Tibial nerve (tissue), 4 donors: ENCODE data around the gene BCR. TPM values are rescaled to one million over a fixed set of nuclear protein-coding genes. Genes with fewer than 3 reads are reported as not detected.
A peak's percentile ranks its signal among the peaks of the same experiment; 100 is the strongest.

Source experiments
- DNase-seq, 2 donors: peaks; one replicate each; pipeline ENCODE4 v3.0.0-alpha.2; 2019; ENCODE audit warnings: low spot score in 2 of 2
- H3K27ac ChIP-seq, 4 donors: fragments of 200-600 bp; sonication (generic) in 3 of 4; one replicate each; pipeline ENCODE4 v1.5.1; 2017 to 2019; ENCODE audit warnings: mild to moderate bottlenecking in 1 of 4
- H3K27me3 ChIP-seq, 2 donors: fragments of 200-600 bp; sonication (generic) in 1 of 2; one replicate each; pipeline versions ENCODE4 v1.5.1 to v1.6.0; 2017 to 2019
- H3K36me3 ChIP-seq, 3 donors: fragments of 200-600 bp; sonication (generic); one replicate each; pipeline ENCODE4 v1.5.1; 2018 to 2019
- H3K4me1 ChIP-seq, 4 donors: fragments of 200-600 bp; sonication (generic) in 3 of 4; one replicate each; pipeline ENCODE4 v1.5.1; 2017 to 2019
- H3K4me3 ChIP-seq, 4 donors: fragments of 200-600 bp; sonication (generic) in 3 of 4; one replicate each; pipeline ENCODE4 v1.5.1; 2017 to 2019; ENCODE audit warnings: mild to moderate bottlenecking in 1 of 4, moderate library complexity in 1 of 4
- H3K9me3 ChIP-seq, 4 donors: fragments of 200-600 bp; sonication (generic) in 3 of 4; one replicate each; pipeline ENCODE4 v1.5.1; 2017 to 2019
- CTCF ChIP-seq, 5 experiments: fragments of 200-600 bp in 3 of 5; fragments of 450-650 bp in 2 of 5; sonication (generic) in 3 of 5; IDR thresholded peaks; one replicate each; pipeline ENCODE4 v1.5.1; 2016 to 2019; ENCODE audit warnings: antibody characterized with exemption in 5 of 5, mild to moderate bottlenecking in 3 of 5, moderate library complexity in 2 of 5
- EP300 ChIP-seq, 2 donors: sonication (generic); formaldehyde crosslinking; IDR thresholded peaks; one replicate each; pipeline ENCODE4 v1.6.1; 2017; ENCODE audit warnings: antibody characterized with exemption in 2 of 2, mild to moderate bottlenecking in 1 of 2
- POLR2A ChIP-seq, 2 donors: fragments of 450-650 bp; IDR thresholded peaks; one replicate each; pipeline ENCODE4 v1.6.1; 2017; ENCODE audit warnings: antibody characterized with exemption in 2 of 2, mild to moderate bottlenecking in 2 of 2, moderate library complexity in 2 of 2
- WGBS, 2 donors: methylation state at CpG; one replicate each; pipeline ENCODE4 v1.1.5; 2018; 5-methylcytosine and 5-hydroxymethylcytosine counted together
- total RNA-seq, 4 donors: library from RNA; depleted of rRNA; stranded (reverse); fragments of >200 nt; gene quantifications; one replicate each; pipeline ENCODE4 v1.1.0, GENCODE V29; 2016

Gene BCR
- total RNA-seq, 4 donors from 2014 or later: 99.0 to 174 (median 120) TPM

GRCh38 chr22:23280356-23281052, 100.2 kb downstream of the BCR start:
- Histone ChIP-seq H3K27me3 (no peaks in the 10 kb centered on the region), H3K9me3 (no peaks in the 10 kb centered on the region), H3K36me3 (peaks cover 0 to 59% (median 0%) of the 10 kb centered on the region in 3 donors), H3K27ac (peak overlapping the region; percentile 69 to 91 (median 82)), H3K4me1 (peaks cover 0 to 71% (median 47%) of the 10 kb centered on the region in 4 donors), H3K4me3 (no peak overlapping the region)
- TF ChIP-seq EP300 (IDR thresholded peaks at IDR 0.05): no peak
- no peak for TF ChIP-seq CTCF (IDR thresholded peaks at IDR 0.05)
- no peak for DNase-seq
- 83 to 95% methylated on average over 13 of the region's 13 CpGs for WGBS, 2 donors

- 81 to 87% methylated on average over 5 to 7 of the region's 11 CpGs for WGBS, 2 donors
- Histone ChIP-seq H3K27me3 (no peaks in the 10 kb centered on the region), H3K27ac (peak overlapping the region; percentile 69 to 91 (median 82)), H3K4me3 (no peak overlapping the region), H3K36me3 (peaks cover 0 to 59% (median 0%) of the 10 kb centered on the region in 3 donors), H3K4me1 (peaks cover 0 to 76% (median 48%) of the 10 kb centered on the region in 4 donors), H3K9me3 (no peaks in the 10 kb centered on the region)
- TF ChIP-seq CTCF (IDR thresholded peaks at IDR 0.05) (no peak), POLR2A (IDR thresholded peaks at IDR 0.05) (no peak), EP300 (IDR thresholded peaks at IDR 0.05) (no peak)
- no peak for DNase-seq
Measured at GRCh38 chr22:23281053-23281405, 100.7 kb downstream of the BCR start.

- no peaks in the 10 kb centered on the region for H3K9me3 ChIP-seq
- peak overlapping the region; percentile 69 to 91 (median 82) for H3K27ac ChIP-seq
- peaks cover 0 to 59% (median 0%) of the 10 kb centered on the region in 3 donors for H3K36me3 ChIP-seq
- DNase-seq: peak; percentile 80 to 91
- 33 to 39% methylated on average over 8 to 14 of the region's 21 CpGs for WGBS, 2 donors
- H3K27me3 ChIP-seq: no peaks in the 10 kb centered on the region
- H3K4me1 ChIP-seq: peaks cover 0 to 80% (median 48%) of the 10 kb centered on the region in 4 donors
- TF ChIP-seq EP300 (IDR thresholded peaks at IDR 0.05) (no peak), POLR2A (IDR thresholded peaks at IDR 0.05) (no peak), CTCF (IDR thresholded peaks at IDR 0.05) (peak; percentile 90 to 99 (median 91))
- no peak overlapping the region for H3K4me3 ChIP-seq
Measured at GRCh38 chr22:23281406-23282088, 101.2 kb downstream of the BCR start.

- peak overlapping the region; percentile 69 to 91 (median 82) for H3K27ac ChIP-seq
- H3K4me1 ChIP-seq: peaks cover 0 to 80% (median 48%) of the 10 kb centered on the region in 4 donors
- peaks cover 0 to 59% (median 0%) of the 10 kb centered on the region in 3 donors for H3K36me3 ChIP-seq
- peak in 1 of 5 experiments; percentile 8 for TF ChIP-seq CTCF (IDR thresholded peaks at IDR 0.05)
- peak in 1 of 2 donors; percentile 37 for TF ChIP-seq POLR2A (IDR thresholded peaks at IDR 0.05)
- peak; percentile 62 to 87 for TF ChIP-seq EP300 (IDR thresholded peaks at IDR 0.05)
- H3K9me3 ChIP-seq: no peaks in the 10 kb centered on the region
- no peaks in the 10 kb centered on the region for H3K27me3 ChIP-seq
- peak; percentile 46 to 69 for DNase-seq
- no peak overlapping the region for H3K4me3 ChIP-seq
- 28 to 34% methylated on average over 8 to 16 of the region's 16 CpGs for WGBS, 2 donors
Measured at GRCh38 chr22:23282089-23282501, 101.8 kb downstream of the BCR start.

- Histone ChIP-seq H3K9me3 (no peaks in the 10 kb centered on the region), H3K4me1 (peaks cover 0 to 80% (median 48%) of the 10 kb centered on the region in 4 donors), H3K36me3 (peaks cover 0 to 59% (median 0%) of the 10 kb centered on the region in 3 donors), H3K27ac (peak overlapping the region; percentile 69 to 91 (median 82)), H3K27me3 (no peaks in the 10 kb centered on the region), H3K4me3 (no peak overlapping the region)
- DNase-seq: no peak
- WGBS, 2 donors: 86 to 94% methylated on average over 10 of the region's 10 CpGs
- TF ChIP-seq EP300 (IDR thresholded peaks at IDR 0.05): no peak
- no peak for TF ChIP-seq POLR2A (IDR thresholded peaks at IDR 0.05)
- no peak for TF ChIP-seq CTCF (IDR thresholded peaks at IDR 0.05)
Measured at GRCh38 chr22:23282516-23282915, 102.2 kb downstream of the BCR start.
